HG03196 (cell line): ENCODE measurements around the gene C17orf75.
"Not testable (repeated sequence)": the region's sequence is repeated elsewhere in the genome, so short reads cannot be mapped to it uniquely, and the experiment has no call there.

ENCODE experiments used
- ATAC-seq: cut with Tn5 transposase; IDR thresholded peaks from one replicate; pipeline ENCODE4 v1.9.1; 2021; ENCODE audit not compliant: unreplicated experiment

The C17orf75 gene

DNA sequence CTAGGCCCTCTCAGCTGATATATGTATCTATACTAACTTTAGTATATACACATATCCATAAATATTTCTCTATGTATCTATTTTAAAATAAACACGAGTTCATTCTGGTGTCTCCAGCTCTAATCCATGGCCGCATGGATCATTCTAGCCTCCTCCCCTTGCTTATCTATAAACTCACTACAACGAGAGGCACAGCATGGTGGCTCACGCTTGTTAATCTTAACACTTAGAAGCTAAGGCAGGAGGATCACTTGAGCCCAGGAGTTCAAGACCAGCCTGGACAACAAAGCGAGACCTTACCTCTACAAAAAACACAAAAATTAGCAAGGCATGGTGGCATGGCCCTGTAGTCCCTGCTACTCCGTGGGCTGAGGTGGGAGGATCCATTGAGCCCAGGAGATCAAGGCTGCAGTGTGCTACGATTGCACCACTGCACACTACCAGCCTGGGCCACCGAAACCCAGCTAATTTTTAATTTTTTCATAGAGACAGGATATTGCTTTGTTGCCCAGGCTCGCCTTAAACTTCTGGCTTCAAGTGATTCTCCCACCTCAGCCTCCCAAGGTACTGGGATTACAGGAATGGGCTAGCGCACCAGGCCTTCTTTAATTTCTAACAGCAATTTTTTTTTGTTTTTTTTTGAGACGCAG is 4.1 kb upstream of the C17orf75 start:
- ATAC-seq = no peak

DNA sequence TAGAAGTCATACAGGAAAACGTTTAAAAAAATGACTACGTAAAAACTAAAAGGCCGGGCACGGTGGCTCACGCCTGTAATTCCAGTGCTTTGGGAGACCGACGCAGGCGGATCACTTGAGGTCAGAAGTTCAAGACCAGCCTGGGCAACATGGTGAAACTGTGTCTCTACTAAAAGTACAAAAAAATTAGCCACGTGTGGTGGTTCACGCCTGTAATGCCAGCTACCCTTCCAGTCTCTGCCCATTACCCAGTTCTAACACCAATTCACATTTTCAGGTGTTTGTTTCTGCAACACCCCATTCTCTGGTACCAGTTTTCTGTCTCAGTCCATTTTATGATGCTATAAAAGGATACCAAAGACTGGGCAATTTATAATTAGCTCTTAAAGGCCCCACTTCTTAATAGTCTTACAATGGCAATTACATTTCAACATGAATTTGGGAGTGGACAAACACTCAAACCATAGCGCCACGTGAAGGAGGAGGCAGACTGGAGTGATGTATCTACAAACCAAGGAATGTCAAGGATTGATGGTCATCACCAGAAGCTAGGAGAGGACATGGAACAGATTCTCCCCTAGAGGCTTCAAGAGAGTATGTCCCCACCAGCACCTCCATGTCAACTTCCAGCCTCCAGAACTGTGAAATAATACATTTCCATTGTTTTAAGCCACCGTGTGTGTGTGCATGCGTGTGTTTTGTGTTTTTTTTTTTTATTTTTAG is 791 bp upstream of the C17orf75 start:
- no peak for ATAC-seq

DNA sequence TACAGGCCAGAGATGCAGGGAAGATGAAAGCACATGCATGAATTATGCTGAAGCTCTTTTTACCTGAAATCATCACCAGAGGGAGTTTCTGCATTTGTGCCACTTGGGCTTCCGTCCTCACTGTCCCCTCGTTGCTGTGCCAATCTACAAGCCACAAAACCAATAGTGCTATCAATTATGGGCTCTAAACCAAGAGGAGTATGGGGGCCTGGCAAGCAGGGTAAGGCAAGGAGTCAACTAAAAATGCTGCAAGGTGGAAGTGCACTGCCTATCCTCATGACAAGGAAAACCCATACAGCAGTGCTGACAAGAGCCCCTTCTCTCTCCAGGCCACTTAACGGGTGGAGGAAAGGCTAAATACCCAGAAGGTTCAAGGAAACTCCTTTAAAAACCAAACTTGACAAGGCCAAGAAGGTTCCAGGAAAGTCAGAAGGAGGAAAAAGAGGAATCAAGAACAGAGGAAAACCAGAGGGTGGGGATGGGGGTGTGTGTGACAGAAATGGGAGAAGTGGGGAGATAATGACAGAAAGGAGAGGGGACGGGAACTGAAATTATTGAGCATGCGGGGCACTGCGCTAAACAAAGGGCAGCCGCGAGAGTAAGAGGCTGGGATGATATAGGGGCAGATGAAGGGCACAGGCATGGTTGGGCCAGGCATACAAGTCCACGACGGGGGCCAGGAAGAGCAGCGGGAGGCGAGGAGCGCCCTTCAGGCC is 674 bp downstream of the C17orf75 start:
- ATAC-seq = peak; percentile 5

DNA sequence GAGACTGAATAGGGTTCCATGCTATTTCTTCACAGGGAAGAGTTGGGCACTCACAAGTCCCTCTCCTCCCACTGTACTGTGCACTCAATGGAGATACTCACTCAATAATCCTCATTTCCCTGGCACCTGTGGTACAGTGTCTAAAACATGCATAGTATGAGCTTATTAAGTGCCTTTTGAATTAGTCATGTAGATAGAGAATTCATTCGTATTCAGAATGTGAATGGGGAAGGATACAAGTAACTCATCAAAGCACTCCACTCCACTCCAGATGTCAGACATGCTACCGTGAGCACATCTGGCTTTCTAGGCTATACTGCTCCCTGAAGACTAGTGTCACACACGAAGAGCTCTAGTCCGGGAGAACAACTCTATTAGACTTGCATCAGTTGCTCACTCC is 6.3 kb downstream of the C17orf75 start:
- ATAC-seq = no peak

DNA sequence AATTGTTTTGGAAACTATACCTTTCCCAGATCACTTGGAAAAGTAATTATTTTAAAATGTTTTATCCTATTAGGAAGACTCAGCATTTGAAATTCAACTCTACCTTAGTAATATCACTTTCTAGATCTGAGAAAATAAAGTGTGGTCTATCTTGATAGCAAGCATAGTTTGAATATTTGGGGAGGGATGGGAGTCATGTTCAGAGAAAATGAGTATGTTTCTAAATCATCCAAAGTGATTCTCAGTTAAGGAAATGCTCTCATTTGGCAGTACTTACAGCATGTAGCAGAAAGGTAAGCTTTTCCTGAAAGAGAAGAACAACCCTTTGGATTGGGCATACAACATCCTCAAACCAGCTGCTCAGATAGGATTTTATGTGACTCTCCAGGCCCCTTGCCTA is 6.9 kb downstream of the C17orf75 start:
- no peak for ATAC-seq

DNA sequence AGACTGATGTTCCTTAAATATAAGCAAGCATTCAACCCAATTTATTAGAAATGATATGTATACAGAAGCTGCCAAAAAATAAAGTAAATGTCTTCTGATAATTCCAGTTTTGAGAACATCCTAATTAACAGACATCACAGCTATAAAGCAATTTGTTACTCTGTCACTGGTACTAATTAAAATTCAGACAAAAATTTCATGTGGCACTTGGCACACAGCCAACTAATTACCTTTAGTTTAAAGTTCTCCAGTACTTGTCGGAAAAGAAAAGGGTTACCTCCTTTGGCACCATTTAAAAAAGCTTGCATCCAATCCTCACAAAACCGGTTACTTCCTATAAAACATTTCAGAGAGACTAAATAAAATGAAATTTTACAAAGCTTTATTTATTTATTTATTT is 8.8 kb downstream of the C17orf75 start:
- ATAC-seq = no peak

DNA sequence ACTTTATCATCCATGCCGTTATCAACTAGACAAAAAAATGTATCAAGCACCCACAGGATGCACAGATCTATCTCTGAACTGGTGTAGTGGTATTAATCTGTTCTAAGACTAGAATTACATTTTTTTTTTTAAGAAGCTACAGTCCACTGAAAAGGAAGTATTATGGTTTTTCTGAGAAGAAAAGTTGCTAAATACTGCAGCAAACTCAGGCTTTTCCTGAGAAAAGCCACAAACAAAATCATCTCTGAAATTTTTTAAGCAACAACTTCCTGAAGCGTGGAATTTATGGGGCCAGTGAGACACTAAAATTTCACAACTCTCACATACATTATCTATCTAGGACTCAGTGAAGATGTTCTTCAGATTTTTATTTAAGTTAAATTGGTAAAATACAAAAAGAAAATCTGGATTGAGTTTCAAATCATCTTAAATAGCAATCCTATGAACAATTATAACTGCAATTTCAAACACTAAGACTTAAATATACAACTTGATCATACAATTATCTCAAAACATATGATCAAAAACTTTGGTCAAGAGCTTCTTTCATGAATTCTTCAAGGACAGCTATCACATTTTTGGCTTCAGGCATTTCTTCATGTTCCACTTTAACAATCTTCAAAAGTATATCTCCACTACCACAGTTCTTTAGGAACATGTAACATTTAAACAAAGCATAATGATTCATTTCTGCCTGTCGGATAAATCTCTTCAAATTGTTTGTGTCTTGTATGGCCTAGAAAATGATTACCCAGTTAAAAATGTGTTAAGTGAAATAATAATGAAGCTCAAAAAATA is 10.5 kb downstream of the C17orf75 start:
- ATAC-seq = no peak

DNA sequence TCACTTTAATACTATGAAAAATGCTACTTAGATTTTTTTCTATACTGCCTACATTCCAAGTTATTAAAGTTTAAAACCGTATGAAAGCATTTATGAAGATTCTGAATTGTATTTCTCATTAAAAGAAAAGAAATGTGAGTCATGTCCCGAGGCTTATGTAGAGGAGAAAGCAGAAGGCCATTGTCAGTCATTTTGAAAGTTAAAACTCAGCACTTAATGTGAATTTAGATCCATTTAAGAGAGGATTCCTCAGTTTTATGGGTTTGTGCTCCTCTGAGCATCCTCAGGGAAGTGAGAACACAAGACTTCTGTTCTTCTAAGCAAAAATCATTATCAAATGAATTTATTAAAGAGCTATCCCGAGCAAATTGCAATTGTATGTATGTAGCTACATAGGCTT is 11.8 kb downstream of the C17orf75 start:
- ATAC-seq = no peak

DNA sequence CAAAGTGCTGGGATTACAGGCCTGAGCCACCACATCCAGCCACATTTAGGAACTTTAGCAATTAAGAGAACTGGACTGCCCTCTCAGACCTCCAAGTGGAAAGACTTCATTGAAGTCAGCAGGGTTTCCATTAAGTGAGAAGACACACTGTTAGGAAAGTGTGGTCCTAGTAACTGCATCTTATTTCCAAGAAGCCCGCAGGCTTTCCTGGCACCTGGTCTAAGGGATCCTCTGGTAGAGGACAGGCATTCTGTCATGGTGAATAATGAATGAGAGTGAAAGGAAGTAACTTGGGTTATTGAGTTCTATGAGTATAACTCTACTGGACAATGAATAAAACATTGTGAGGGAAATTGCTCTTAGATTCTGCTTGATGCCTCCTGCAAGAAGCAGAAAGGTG is 14.1 kb downstream of the C17orf75 start:
- no peak for ATAC-seq

DNA sequence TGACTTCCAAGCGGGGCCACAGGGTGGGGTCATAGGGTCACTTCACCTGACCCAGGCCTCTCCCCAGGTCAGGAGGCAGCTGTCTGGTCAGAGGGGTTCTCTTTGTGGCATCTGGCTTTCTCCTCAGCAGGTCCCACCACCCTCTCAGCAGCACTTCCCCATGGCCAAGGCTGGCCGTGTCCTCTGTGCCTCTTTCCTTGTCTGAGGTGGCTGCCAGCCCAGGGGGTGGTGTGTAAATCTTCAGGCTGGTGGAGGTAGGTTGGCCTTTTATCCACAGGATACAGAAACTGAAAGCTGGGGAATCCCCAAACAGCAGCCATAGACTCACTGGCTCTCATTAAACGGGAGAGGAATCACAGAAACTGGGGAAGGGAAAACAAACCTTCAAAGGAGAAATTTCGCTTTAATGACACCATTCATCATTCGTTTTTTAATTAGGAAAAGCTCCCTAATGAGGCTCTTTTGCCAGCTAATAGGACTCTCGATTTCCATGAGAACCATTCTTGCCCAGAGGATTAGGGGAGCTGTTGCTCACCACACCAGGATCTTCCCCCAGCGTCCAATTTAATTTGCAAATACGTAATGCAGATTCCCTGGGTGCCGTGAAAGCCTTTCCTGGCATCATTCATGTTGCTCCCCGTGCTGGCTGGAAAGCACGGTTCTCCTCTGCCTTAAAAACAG is 18.0 kb downstream of the C17orf75 start:
- ATAC-seq = no peak

DNA sequence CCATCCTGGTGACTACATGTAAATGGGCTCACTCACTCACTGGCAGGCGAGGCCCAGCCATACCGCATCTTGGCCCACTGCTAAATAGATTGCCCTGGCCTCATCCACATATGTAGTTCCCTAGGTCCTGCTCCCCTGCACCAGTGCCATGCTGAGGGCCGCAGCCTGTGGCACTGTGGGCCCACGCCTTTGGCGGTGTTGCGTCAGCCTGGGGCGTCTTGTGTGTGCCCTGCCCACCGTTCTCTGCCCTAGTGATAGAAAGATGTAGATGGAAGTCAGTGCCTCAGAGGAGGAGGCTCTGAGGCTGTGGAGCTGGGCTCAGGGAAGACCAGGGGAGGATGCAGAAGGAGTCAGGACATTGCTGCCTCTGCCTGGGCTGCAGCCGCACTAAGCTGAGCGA is 18.9 kb downstream of the C17orf75 start:
- ATAC-seq = no peak

DNA sequence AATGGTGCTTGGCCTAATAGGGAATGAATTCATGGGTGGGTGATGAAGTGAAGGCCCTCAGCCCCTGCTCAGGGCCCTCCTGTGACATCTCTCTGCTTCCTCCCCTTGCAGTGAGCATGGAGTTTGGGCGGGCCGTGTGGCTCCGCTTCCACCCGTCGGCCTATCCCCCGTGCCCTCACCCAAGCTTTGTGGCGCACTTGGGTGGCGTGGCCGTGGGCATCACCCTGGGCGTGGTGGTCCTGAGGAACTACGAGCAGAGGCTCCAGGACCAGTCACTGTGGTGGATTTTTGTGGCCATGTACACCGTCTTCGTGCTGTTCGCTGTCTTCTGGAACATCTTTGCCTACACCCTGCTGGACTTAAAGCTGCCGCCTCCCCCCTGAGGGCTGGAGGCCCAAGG is 21.1 kb downstream of the C17orf75 start:
- no peak for ATAC-seq

DNA sequence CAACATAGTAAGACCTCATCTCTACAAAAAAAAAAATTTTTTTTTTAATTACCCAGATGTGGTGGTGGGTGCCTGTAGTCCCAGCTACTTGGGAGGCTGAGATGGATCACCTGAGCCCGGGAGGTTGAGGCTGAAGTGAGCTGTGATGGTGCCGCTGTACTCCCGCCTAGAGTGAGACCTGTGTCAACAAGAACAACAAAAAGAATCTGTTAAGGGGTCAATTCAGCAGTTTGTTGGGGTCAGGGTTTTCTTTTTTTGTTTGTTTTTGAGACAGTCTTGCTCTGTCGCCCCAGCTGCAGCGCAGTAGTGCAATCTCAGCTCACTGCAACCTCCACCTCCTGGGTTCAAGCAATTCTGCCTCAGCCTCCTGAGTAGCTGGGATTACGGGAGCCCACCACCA is 21.9 kb downstream of the C17orf75 start:
- ATAC-seq = not testable (repeated sequence)

DNA sequence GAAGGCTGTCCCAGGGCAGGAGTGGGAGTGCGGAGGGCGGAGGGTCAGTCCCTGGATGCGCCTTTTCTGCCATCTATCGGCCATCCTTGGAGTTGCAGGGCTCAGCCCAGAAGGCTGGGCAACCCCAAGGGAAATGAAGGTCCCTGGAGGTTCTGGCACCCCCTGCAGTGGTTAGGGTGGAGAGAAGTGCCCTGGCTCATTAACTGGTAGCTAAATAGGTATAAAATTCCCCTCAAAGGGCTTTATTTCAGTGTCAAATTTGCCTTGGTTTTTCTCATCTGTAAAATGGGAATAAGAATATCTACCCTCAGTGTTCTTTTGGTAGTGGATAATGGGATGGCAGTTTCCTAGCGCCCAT is 22.4 kb downstream of the C17orf75 start:
- ATAC-seq = no peak

DNA sequence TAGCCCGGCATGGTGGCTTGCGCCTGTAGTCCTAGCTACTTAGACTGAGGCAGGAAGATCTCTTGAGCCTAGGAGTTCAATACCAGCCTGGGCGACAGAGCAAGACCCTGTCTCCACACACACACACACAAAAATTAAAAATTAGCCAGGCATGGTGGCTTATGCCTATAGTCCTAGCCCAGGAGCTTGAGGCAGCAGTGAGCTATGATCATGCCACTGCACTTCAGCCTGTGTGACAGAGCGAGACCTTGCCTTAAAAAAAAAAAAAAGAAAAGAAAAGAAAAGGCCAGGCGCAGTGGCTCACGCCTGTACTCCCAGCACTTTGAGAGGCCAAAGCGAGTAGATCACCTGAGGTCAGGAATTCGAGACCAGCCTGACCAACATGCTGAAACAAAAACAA is 23.9 kb downstream of the C17orf75 start:
- no peak for ATAC-seq

DNA sequence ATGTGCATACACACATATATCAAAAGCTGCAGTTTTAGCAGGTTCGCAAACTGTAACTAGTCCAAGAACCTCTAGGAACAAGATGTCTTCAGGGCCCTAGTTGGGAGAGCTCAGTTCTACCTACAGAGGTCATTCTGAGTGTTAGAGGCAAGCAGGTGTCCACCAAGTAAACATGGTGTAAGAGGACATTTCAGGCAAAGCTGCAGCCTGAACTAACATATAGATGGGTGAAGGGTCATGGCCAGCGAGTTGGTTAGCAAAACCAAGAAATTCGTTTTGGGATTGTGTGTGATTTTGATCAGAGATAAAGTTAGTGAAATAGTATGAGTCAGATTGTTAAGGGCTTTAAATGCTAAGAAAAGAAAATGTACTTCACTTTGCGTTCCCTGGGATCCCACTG is 24.6 kb downstream of the C17orf75 start:
- ATAC-seq = no peak

DNA sequence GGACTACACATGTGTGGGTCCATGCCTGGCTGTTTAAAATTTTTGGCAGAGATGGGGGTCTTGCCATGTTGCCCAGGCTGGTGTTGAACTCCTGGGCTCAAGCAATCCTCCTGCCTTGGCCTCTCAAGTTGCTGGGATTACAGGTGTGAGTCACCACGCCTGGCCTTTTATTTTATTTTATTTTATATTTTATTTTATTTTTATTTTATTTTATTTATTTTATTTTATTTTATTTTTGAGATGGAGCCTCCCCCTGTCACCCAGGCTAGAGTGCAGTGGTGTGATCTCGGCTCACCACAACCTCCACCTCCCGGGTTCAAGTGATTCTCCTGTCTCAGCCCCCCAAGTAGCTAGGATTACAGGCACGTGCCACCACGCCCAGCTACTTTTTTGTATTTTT is 25.3 kb downstream of the C17orf75 start:
- ATAC-seq = not testable (repeated sequence)

DNA sequence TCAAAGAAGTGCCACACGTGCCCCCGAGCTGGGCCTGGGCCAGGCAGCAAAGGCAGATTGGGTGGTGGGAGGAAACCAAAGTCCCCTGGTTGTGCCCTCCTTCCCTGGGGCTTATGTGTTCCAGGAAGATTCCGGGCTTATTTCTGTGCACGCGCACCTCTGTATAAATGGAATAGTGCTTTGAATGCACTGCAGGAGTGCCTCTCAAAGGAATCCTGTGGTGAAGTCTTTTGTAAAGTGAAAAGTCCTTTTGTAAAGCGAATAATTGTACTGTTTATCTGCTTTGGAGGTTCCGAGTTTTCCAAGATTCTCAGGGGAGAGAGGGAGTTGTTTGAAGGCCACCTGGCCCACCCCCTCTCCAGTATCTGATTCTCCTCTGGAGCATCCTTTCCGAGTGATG is 26.8 kb downstream of the C17orf75 start:
- no peak for ATAC-seq

DNA sequence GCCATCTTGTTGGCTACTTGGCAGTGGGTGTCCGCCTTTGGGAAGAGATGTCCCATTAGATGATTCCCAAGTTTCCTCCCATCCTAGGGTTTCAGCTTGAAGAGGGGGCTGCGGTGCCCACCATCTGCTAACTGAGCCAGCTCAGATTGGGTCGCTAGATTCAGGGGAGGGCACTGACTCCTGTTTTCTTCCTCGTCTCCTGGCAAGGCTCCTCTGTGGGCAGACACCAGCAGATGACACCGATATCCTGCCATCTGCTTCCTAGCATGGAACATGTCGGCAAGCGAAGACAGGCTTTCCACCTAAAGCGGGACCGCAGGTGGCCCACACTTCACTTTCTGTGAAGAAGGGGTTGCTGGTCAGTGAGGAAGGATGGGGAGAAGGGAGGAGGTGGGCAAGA is 27.3 kb downstream of the C17orf75 start:
- ATAC-seq = no peak

DNA sequence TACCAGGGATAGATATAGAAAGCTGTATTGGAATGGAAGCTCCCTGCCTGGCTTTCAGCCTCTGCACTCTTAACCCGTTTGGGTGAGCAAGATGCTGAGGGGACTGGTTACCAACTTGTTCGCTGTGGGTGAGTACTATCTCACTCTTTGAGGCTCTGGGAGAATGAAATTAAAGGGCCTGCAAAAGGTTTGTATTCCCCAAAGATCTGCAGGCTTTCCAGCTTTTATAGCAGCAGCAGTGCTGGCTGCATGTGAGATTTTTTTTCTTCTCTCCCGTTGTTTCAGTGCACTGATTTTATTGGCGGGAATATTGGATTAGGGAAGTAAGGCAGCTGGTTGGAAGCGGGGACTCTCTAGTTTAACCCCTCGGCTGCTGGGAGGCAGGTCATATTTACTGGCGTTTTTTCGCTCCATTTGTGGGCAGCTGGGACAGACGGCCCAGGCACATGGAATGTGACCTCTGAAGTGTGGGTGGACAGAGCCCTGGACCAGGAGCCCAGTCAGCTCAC is 30.9 kb downstream of the C17orf75 start:
- no peak for ATAC-seq

DNA sequence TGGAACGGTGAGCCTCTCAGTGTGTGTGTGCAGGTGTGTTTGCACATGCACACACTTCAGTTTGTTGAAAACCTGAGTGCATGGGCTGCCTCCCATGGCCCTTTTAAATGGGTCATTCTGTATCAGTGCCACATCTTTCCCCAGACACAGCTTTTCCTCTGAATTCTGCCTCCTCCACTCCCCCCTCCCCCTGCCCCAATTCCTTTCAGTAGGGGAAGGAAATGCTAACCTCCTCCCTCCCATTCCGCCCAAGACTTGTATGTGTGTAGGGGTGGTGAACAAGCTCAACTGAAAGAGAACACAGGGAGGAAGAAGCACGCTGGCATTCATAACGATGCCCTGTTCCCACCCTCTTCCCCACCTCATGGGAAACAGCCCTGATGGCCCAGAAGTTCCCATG is 34.3 kb downstream of the C17orf75 start:
- ATAC-seq = no peak
